Astrocyte (in vitro differentiated cells and primary cell): Measurements from ENCODE around the gene TRIM47. TPM values are rescaled to one million over a fixed set of nuclear protein-coding genes. Genes with fewer than 3 reads are reported as not detected.
A peak's percentile ranks its signal among the peaks of the same experiment; 100 is the strongest.

Experiments used
- DNase-seq: peaks from one replicate; pipeline ENCODE4 v3.0.0-alpha.2; 2010; ENCODE audit warnings: low read depth
- FAIRE-seq: peaks from 2 replicates; lab custom pipeline; 2011; peaks lifted over from hg19 to GRCh38; lab: Jason Lieb, UNC
- H2AFZ ChIP-seq: 2 replicates; pipeline ENCODE4 v1.6.0; 2012; ENCODE audit warnings: low read depth, low read length, inconsistent platforms
- H3K27ac ChIP-seq: 2 replicates; pipeline ENCODE4 v1.5.1; 2011; ENCODE audit warnings: low read depth, low read length, inconsistent platforms
- H3K27me3 ChIP-seq: 2 replicates; pipeline ENCODE4 v1.6.0; 2011; ENCODE audit warnings: low read length, inconsistent platforms; ENCODE audit not compliant: insufficient read depth
- H3K36me3 ChIP-seq: 2 replicates; pipeline ENCODE4 v1.5.1; 2011; ENCODE audit warnings: low read length, inconsistent platforms; ENCODE audit not compliant: insufficient read depth
- H3K4me1 ChIP-seq: 2 replicates; pipeline ENCODE4 v1.5.1; 2011; ENCODE audit warnings: low read length, inconsistent platforms; ENCODE audit not compliant: insufficient read depth
- H3K4me2 ChIP-seq: 2 replicates; pipeline ENCODE4 v1.6.0; 2012; ENCODE audit warnings: low read length, inconsistent platforms
- H3K4me3 ChIP-seq: 2 replicates; pipeline ENCODE4 v1.5.1; 2011; ENCODE audit warnings: low read depth, mild to moderate bottlenecking, low read length, inconsistent platforms; ENCODE audit not compliant: insufficient read depth
- H3K79me2 ChIP-seq: 2 replicates; pipeline ENCODE4 v1.6.0; 2012; ENCODE audit warnings: mild to moderate bottlenecking, low read length, inconsistent platforms; ENCODE audit not compliant: insufficient read depth
- H3K9ac ChIP-seq: 2 replicates; pipeline ENCODE4 v1.6.0; 2012; ENCODE audit warnings: mild to moderate bottlenecking, low read length, inconsistent platforms
- H3K9me3 ChIP-seq: 2 replicates; pipeline ENCODE4 v1.5.1; 2012; ENCODE audit warnings: low read depth, mild to moderate bottlenecking, low read length, inconsistent platforms; ENCODE audit not compliant: insufficient read depth
- H4K20me1 ChIP-seq: 2 replicates; pipeline ENCODE4 v1.6.0; 2012; ENCODE audit warnings: low read length, inconsistent platforms; ENCODE audit not compliant: insufficient read depth
- H3K27ac Mint-ChIP-seq: one replicate; pipeline ENCODE4 v1.8.0; 2021; ENCODE audit warnings: mild to moderate bottlenecking, mixed read lengths; ENCODE audit not compliant: unreplicated experiment
- H3K27me3 Mint-ChIP-seq: one replicate; pipeline ENCODE4 v1.8.0; 2021; ENCODE audit warnings: low read depth, mixed read lengths; ENCODE audit not compliant: unreplicated experiment
- H3K36me3 Mint-ChIP-seq: one replicate; pipeline ENCODE4 v1.8.0; 2021; ENCODE audit warnings: low read depth, mixed read lengths; ENCODE audit not compliant: unreplicated experiment
- H3K4me1 Mint-ChIP-seq: one replicate; pipeline ENCODE4 v1.8.0; 2021; ENCODE audit warnings: low read depth, mixed read lengths; ENCODE audit not compliant: unreplicated experiment
- H3K4me3 Mint-ChIP-seq: one replicate; pipeline ENCODE4 v1.8.0; 2021; ENCODE audit warnings: mild to moderate bottlenecking, moderate library complexity, mixed read lengths; ENCODE audit not compliant: unreplicated experiment
- H3K9me3 Mint-ChIP-seq: one replicate; pipeline ENCODE4 v1.8.0; 2021; ENCODE audit warnings: mild to moderate bottlenecking, mixed read lengths; ENCODE audit not compliant: unreplicated experiment
- CTCF ChIP-seq: IDR thresholded peaks from 2 replicates; pipeline ENCODE4 v1.5.1; 2011; ENCODE audit warnings: low read depth, mild to moderate bottlenecking, inconsistent platforms, low read length, moderate library complexity; ENCODE audit not compliant: insufficient read depth
- EZH2 ChIP-seq: IDR thresholded peaks from 2 replicates; pipeline ENCODE4 v1.6.1; 2012; ENCODE audit warnings: mild to moderate bottlenecking, low read length, inconsistent platforms; ENCODE audit not compliant: insufficient read depth
- total RNA-seq: library from RNA; stranded (reverse); gene quantifications from 2 replicates; pipeline ENCODE4 v1.2.1, GENCODE V29; 2021

The TRIM47 gene
- total RNA-seq, 1 donor from 2014 or later = 5.9 TPM

GRCh38 chr17:75850928-75851692 is 27.3 kb downstream of the TRIM47 start:
- H3K27me3 ChIP-seq = no peaks in the 10 kb centered on the region
- H3K4me1 ChIP-seq = peaks cover 31% of the 10 kb centered on the region
- TF ChIP-seq CTCF (no peak), EZH2 (no peak)
- H2AFZ ChIP-seq = no peak overlapping the region
- no peaks in the 10 kb centered on the region for H3K27me3 Mint-ChIP-seq
- peaks cover 6% of the 10 kb centered on the region for H4K20me1 ChIP-seq
- H3K27ac Mint-ChIP-seq = no peak overlapping the region
- no peaks in the 10 kb centered on the region for H3K9me3 Mint-ChIP-seq
- peak; percentile 63 for DNase-seq
- no peak overlapping the region for H3K4me2 ChIP-seq
- peaks cover 21% of the 10 kb centered on the region for H3K36me3 Mint-ChIP-seq
- peaks cover 9% of the 10 kb centered on the region for H3K4me1 Mint-ChIP-seq
- H3K9me3 ChIP-seq = no peaks in the 10 kb centered on the region
- no peak for FAIRE-seq
- peaks cover 10% of the 10 kb centered on the region for H3K36me3 ChIP-seq
- H3K4me3 Mint-ChIP-seq = no peak overlapping the region
- no peak overlapping the region for H3K4me3 ChIP-seq
- peak overlapping the region; percentile 67 for H3K27ac ChIP-seq
- peak overlapping the region; percentile 54 for H3K9ac ChIP-seq
- H3K79me2 ChIP-seq = peaks cover 7% of the 10 kb centered on the region

- no peak overlapping the region for H2AFZ ChIP-seq
- no peak for FAIRE-seq
- H3K4me2 ChIP-seq = no peak overlapping the region
- Mint-ChIP-seq H3K9me3 (no peaks in the 10 kb centered on the region), H3K4me3 (no peak overlapping the region), H3K36me3 (peaks cover 25% of the 10 kb centered on the region), H3K27ac (no peak overlapping the region), H3K4me1 (peaks cover 14% of the 10 kb centered on the region), H3K27me3 (no peaks in the 10 kb centered on the region)
- no peak overlapping the region for H3K4me3 ChIP-seq
- no peak overlapping the region for H3K27ac ChIP-seq
- no peak overlapping the region for H3K9ac ChIP-seq
- peaks cover 36% of the 10 kb centered on the region for H3K4me1 ChIP-seq
- TF ChIP-seq EZH2 (no peak), CTCF (no peak)
- H4K20me1 ChIP-seq = peaks cover 6% of the 10 kb centered on the region
- H3K9me3 ChIP-seq = no peaks in the 10 kb centered on the region
- H3K79me2 ChIP-seq = peaks cover 7% of the 10 kb centered on the region
- H3K27me3 ChIP-seq = no peaks in the 10 kb centered on the region
- DNase-seq = no peak
- H3K36me3 ChIP-seq = peaks cover 10% of the 10 kb centered on the region
These were observed 28.7 kb downstream of the TRIM47 start for GRCh38 chr17:75849724-75850123.

GRCh38 chr17:75849279-75849646 is 29.1 kb downstream of the TRIM47 start:
- Histone ChIP-seq H3K9ac (no peak overlapping the region), H2AFZ (no peak overlapping the region), H3K27me3 (no peaks in the 10 kb centered on the region), H3K36me3 (peaks cover 10% of the 10 kb centered on the region), H3K4me2 (no peak overlapping the region), H3K79me2 (peaks cover 2% of the 10 kb centered on the region), H3K4me1 (peaks cover 33% of the 10 kb centered on the region), H3K9me3 (no peaks in the 10 kb centered on the region), H3K27ac (no peak overlapping the region), H4K20me1 (peaks cover 6% of the 10 kb centered on the region), H3K4me3 (no peak overlapping the region)
- Mint-ChIP-seq H3K27ac (no peak overlapping the region), H3K36me3 (peaks cover 25% of the 10 kb centered on the region), H3K27me3 (no peaks in the 10 kb centered on the region), H3K4me1 (peaks cover 11% of the 10 kb centered on the region), H3K4me3 (no peak overlapping the region), H3K9me3 (no peaks in the 10 kb centered on the region)
- FAIRE-seq (no peak), DNase-seq (no peak)
- TF ChIP-seq EZH2 = no peak
- no peak for TF ChIP-seq CTCF
